IPS DF 4.7 (cell line): ENCODE measurements around the gene HSBP1L1.

Source experiments
- DNase-seq: peaks from one replicate; pipeline ENCODE4 v3.0.0-alpha.2; 2013; ENCODE audit warnings: low spot score; ENCODE audit errors: extremely low read depth

The HSBP1L1 gene

GRCh38 chr18:79944126-79944731 is 20.2 kb upstream of the HSBP1L1 start:
- no peak for DNase-seq

GRCh38 chr18:79944746-79945117 is 19.7 kb upstream of the HSBP1L1 start:
- no peak for DNase-seq

- DNase-seq = no peak
Observed at GRCh38 chr18:79945118-79946042, 19.1 kb upstream of the HSBP1L1 start.

DNA sequence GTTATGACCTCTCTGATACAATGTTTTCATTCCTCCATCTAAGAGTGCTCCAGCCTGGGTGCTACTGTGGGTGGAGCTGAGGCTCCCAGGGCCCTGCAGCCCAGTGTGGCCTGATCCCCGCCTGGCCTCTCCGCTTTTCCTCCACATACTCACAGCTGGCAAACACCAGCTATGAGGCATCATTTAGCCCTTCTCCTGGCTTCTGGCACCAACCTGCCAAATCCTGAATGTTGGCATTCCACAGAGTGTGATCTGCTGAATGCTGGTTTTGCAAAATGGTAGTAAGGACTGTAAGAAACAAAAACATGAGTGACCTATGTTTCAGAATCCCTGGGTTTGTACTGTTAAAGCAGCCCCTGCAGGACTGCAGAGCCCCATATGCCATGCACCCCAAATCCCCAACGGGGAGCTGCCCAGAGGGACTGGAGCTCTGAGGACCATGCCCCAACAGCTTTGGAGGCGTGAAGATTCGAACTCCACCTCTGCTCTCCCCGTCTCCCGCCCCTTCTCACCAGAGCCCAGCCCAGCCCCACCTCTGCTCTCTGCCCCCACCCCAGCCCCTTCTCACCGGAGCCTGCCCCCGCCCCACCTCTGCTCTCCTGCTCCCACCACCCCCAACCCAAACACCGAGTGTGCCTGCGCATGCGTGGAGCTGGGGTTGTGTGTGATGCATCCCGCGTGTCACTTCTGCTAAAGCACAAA is 17.2 kb upstream of the HSBP1L1 start:
- DNase-seq = no peak

DNA sequence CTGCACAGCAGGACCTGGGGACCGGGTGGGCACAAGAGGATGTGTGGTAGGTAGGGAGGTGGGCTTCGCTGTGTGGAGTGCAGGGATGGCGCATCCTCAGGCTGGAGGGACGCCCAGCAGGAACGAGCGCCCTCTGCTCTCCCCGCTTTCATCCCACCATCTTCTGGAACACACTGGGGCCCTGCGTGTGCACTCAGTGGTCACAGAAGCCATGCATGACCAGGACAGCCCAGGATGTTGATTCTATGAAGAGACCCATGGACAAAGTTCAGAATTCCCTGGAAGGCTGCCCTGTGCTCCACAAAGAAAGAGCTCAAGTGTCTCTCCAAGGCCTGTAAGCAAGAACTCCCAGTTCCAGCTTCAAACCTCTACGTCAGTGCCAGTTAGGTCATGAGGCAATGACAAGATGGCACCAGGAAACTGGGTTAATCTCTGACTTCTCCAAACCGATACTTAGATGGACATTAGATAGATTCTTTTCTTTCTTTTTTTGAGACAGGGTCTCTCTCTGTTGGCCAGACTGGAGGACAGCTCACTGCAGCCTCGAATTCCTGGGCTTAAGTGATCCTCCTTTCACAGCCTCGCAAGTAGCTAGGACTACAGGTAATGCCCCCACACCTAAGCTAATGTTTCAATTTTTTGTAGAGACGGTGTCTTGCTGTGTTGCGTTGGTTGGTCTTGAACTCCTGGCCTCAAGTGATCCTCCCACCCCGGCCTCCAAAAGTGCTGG is 16.4 kb upstream of the HSBP1L1 start:
- no peak for DNase-seq

DNA sequence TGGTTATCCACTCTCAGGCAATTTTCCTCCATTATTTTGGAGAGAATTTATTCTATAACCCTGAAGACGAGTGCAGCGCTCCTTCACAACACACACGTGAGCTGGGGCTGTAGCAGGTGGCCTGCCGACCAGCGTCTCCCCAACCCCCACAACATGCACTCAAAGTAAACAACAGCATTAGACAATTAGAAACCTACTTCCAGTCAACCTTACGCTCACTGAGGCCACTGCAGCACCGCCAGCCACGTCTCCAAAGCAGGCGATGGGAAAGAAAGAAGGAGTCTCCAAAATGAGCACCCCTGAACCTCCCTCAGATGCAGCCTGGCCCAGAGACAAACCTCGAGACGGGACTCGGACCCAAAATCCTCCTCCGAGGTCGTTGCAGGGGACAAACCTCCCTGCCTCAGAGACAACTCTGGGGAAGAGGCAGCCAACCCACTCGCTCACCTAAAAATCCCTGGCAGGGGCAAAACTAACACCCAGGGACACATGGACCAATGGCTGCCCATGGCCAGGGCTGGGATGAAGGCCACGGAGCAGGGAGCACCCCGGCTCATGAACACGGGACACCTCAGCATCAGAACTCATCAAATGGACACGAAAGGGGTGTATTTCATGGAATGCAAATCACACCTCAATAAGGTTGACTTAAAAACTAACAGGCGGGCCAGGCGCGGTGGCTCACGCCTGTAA is 15.6 kb upstream of the HSBP1L1 start:
- DNase-seq = no peak

DNA sequence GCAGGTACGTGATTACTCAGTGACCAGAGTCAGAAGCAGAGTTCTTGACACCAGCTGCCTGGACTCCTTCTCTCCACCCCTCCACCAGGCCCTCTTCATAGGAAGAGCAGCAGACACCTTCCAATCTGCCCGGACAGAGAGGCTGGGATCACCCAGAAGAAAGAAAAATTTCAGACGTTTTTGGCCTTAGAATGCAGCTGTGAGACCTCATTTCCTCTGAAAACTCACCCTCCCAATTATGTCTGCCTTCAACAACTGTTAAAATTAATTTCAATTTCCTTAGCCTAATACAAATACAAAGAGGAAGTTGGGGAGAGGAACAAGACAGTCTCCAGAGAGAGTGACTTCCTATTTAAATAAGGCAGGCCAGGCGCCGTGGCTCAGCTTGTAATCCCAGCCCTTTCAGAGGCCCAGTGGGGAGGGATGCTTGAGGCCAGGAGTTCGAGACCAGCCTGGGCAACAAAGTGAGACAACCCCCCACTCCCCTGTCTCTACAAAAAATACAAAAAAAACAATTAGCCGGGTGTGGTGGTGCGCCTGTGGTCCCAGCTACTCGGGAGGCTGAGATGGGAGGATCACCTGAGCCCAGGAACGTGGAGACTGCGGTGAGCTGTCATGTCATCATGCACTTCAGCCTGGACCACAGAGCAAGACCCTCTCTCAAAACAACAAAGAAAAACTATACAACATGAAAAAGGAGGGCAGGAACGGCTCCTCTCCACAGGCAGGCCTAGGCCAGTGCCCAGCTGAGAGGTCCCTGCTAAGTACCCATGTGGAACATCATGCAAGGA is 14.6 kb upstream of the HSBP1L1 start:
- DNase-seq = no peak

DNA sequence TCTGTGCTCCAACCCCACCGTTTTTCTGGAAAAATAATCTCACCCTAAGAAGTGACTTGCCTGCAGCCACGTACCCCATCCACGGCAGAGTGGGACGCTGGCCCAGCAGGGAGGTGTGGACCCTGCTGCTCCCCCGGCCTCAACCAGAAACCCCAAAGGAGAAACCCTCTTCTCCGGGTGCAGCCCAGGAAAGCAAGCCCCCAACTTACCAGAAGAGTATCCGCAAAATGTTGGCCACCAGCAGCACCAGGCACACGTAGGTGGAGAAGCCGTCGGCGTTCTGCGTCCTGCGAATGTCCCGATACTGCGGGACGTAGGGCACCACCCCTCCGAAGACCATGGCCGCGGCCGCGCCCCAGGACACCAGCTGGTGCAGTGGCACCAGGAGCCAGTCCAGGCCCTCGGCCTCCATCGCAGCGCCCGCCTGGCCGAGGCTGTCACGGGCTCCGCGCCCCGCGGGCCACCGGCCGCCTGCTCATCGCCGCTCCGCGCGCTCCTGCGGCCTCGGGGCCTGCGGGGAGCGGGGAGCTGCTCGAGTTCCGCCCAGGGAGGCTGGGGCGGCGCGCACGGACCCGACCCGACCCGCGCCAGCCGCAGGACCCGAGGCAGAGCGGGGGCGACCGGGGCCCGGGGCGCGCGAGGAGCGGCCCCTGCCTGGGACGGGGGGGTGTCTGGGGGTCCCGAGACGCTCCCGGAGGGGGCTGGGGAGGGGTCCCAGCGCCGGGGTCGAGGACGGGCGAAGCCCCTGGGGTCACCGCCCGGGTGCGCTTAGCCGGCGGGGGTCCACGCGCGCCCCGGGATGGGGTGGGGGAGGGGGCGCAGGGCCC is 13.7 kb upstream of the HSBP1L1 start:
- DNase-seq = no peak

GRCh38 chr18:79951545-79952455 is 12.6 kb upstream of the HSBP1L1 start, which contains the start of gene SLC66A2:
Gene SLC66A2 (minus strand): TSS chr18:79951653. CDS start chr18:79950926, 727 bp downstream.
- DNase-seq = no peak

GRCh38 chr18:79952456-79952995 is 11.9 kb upstream of the HSBP1L1 start:
- no peak for DNase-seq

DNA sequence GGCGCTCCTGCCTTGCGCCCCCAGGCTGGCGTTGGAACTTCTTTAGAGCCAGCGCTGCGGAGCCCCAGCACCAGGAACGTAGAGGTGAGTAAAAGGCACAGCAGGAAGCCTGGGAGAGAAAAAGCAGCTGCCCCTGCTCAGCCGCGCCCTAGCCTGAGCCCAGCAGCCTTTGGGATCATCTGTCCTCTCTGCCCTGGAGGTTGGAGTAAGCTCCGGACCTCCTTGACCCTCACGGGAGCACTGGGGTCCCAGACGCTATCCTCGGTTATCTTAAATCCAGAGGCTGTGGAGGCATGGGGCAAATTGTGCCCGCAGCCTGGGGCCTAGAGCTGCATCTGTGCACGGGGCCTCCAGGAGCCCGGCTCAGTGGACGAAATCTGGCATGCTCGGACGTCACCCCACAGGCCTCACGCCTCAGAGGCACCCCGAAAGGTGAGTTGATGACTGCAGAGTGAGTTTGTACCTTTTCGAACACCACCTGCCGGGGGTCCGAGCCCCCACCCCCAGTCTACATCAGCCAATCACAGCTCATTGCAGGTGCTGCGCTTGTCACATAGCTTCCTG is 11.4 kb upstream of the HSBP1L1 start:
- no peak for DNase-seq

DNA sequence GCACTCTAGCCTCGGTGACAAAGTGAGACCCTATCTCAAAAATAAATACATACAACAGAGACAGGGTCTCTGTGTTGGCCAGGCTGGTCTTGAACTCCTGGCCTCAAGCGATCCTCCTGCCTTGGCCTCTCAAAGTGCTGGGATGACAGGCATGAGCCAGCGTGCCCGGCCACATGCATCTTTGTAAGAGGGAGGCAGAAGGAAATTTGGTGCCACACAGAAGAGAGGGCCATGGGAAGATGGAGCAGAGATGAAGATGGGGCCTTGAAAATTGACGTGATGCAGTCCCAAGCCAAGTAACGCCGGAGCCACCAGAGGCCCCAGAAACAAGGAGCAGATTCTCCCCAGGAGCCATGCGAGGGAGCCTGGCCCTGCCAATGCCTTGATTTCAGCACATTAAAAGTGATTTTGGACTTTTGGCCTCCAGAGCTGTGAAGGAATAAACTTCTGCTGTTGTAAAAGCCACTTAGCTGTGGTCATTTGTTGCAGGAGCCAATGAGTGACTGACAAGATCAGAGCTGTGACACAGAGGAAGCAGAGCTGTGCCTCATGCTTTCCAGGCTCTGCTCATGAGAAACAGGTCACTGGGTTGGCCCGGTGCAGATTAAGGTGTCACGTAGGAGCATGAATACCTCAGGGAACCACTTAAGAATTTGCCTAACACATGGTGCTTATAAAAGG is 10.3 kb upstream of the HSBP1L1 start:
- no peak for DNase-seq

DNA sequence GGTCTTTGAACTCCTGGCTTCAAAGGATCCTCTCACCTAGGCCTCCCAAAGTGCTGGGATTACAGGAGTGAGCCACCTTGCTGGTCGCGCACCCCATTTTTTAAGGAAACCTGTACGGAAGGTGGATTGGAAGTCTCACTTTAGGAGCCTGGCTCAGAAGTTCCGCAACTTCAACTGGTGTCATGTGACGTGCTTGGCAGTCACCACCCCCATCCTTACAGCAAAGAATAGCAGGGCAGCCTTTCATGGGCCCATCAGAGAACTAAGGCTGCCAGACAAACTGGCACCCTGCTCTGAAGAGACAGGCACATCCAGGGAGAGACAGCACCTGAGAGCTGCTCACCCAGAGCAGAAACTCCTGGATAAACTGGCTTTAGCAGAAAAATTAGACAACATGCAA is 9.7 kb upstream of the HSBP1L1 start:
- DNase-seq = no peak

GRCh38 chr18:79955302-79956075 is 9.0 kb upstream of the HSBP1L1 start:
- DNase-seq = no peak

DNA sequence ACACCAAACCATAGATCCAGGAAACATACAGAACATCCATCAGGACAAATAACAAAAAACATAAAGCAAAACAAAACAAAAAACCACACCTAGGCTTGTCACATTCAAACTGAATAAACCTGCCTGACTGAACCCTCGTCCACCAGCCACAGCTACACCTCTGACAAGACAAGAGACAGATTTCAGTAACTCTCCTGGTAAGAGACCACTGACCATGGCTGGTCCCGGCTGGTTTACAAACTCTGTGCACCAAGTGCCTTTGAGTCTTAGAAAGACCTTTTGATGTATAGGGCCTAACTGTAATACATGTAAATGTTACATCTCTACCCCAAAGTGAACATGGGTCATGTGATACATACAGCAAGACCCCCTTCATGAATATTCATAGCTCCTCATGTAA is 8.2 kb upstream of the HSBP1L1 start:
- DNase-seq = no peak

DNA sequence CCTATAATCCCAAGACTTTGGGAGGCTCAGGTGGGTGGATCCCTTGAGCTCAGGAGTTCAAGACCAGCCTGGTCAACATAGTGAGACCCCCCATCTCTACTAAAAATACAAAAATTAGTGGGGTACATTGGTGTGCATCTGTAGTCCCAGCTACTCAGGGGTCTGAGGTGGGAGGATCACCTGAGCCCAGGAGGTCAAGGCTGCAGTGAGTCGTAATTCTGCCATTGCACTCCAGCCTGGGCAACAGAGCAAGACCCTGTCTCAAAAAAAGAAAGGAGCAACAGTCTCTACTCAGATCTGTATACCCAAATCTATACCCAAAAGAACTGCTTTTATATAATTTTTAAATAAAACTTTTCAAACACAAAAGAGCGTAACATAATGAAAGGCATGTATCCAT is 5.5 kb upstream of the HSBP1L1 start:
- DNase-seq = no peak
